ACC112 (cell line): Measurements from ENCODE around the gene BPIFB3.

Experiments used
- H2AFZ ChIP-seq: fragments of 200-600 bp; sonication (generic); one replicate; pipeline ENCODE4 v1.6.0; 2017; ENCODE audit warnings: antibody characterized with exemption, low read length; ENCODE audit not compliant: unreplicated experiment
- H3K27ac ChIP-seq: fragments of 200-600 bp; sonication (generic); 2 replicates; pipeline ENCODE4 v1.5.1; 2014; ENCODE audit warnings: low read depth, mild to moderate bottlenecking, antibody characterized with exemption, low read length, moderate library complexity
- H3K27me3 ChIP-seq: fragments of 200-600 bp; sonication (generic); 2 replicates; pipeline ENCODE4 v1.6.1; 2014; ENCODE audit warnings: mild to moderate bottlenecking, antibody characterized with exemption, low read length, moderate library complexity, mixed read lengths; ENCODE audit not compliant: insufficient read depth
- H3K36me3 ChIP-seq: fragments of 200-600 bp; sonication (generic); 2 replicates; pipeline ENCODE4 v1.6.1; 2016; ENCODE audit warnings: mild to moderate bottlenecking, antibody characterized with exemption, low read length, moderate library complexity, mixed read lengths; ENCODE audit not compliant: insufficient read depth
- H3K4me1 ChIP-seq: fragments of 200-600 bp; sonication (generic); one replicate; pipeline ENCODE4 v1.6.1; 2016; ENCODE audit warnings: low read length, mixed read lengths; ENCODE audit not compliant: insufficient read depth, unreplicated experiment, control insufficient read depth
- H3K4me3 ChIP-seq: fragments of 200-600 bp; sonication (generic); 2 replicates; pipeline ENCODE4 v1.5.1; 2014; ENCODE audit warnings: mild to moderate bottlenecking, low read depth, low read length
- H3K79me2 ChIP-seq: fragments of 200-600 bp; sonication (generic); one replicate; pipeline ENCODE4 v1.6.0; 2016; ENCODE audit warnings: low read length; ENCODE audit not compliant: control insufficient read depth, unreplicated experiment, insufficient read depth

The BPIFB3 gene

GRCh38 chr20:33025318-33025876, 28.3 kb upstream of the BPIFB3 start:
- H3K27me3 ChIP-seq, result peaks cover 82% of the 10 kb centered on the region
- no peaks in the 10 kb centered on the region for H3K4me1 ChIP-seq
- no peaks in the 10 kb centered on the region for H3K36me3 ChIP-seq

GRCh38 chr20:33026072-33026778, 27.5 kb upstream of the BPIFB3 start:
- peaks cover 89% of the 10 kb centered on the region for H3K27me3 ChIP-seq
- no peak overlapping the region for H3K4me3 ChIP-seq
- no peak overlapping the region for H2AFZ ChIP-seq
- H3K27ac ChIP-seq, result no peak overlapping the region
- H3K79me2 ChIP-seq, result no peaks in the 10 kb centered on the region
- H3K36me3 ChIP-seq, result no peaks in the 10 kb centered on the region
- H3K4me1 ChIP-seq, result no peaks in the 10 kb centered on the region

More at GRCh38 chr20:33025318-33025876, 28.3 kb upstream of the BPIFB3 start:
- no peak overlapping the region for H3K4me3 ChIP-seq
- no peak overlapping the region for H3K27ac ChIP-seq
- H2AFZ ChIP-seq, result no peak overlapping the region
- no peaks in the 10 kb centered on the region for H3K79me2 ChIP-seq

GRCh38 chr20:33026779-33027759, 26.6 kb upstream of the BPIFB3 start:
- Histone ChIP-seq H3K36me3 (no peaks in the 10 kb centered on the region), H2AFZ (no peak overlapping the region), H3K4me1 (no peaks in the 10 kb centered on the region), H3K27me3 (peaks cover 90% of the 10 kb centered on the region), H3K27ac (no peak overlapping the region), H3K79me2 (no peaks in the 10 kb centered on the region), H3K4me3 (no peak overlapping the region)

GRCh38 chr20:33027769-33028751, 25.6 kb upstream of the BPIFB3 start:
- no peak overlapping the region for H3K4me3 ChIP-seq
- no peak overlapping the region for H2AFZ ChIP-seq
- H3K27me3 ChIP-seq, result peaks cover 85% of the 10 kb centered on the region
- H3K27ac ChIP-seq, result no peak overlapping the region
- H3K79me2 ChIP-seq, result no peaks in the 10 kb centered on the region
- no peaks in the 10 kb centered on the region for H3K4me1 ChIP-seq
- H3K36me3 ChIP-seq, result no peaks in the 10 kb centered on the region

- peaks cover 87% of the 10 kb centered on the region for H3K27me3 ChIP-seq
- H3K4me1 ChIP-seq, result no peaks in the 10 kb centered on the region
- H3K36me3 ChIP-seq, result no peaks in the 10 kb centered on the region
- no peak overlapping the region for H3K27ac ChIP-seq
- H2AFZ ChIP-seq, result no peak overlapping the region
- no peak overlapping the region for H3K4me3 ChIP-seq
- H3K79me2 ChIP-seq, result no peaks in the 10 kb centered on the region
Observed at GRCh38 chr20:33028875-33029274, 24.8 kb upstream of the BPIFB3 start.

- Histone ChIP-seq H3K4me1 (no peaks in the 10 kb centered on the region), H3K27ac (no peak overlapping the region), H3K36me3 (no peaks in the 10 kb centered on the region), H3K4me3 (no peak overlapping the region), H2AFZ (no peak overlapping the region), H3K27me3 (peaks cover 88% of the 10 kb centered on the region), H3K79me2 (no peaks in the 10 kb centered on the region)
Observed at GRCh38 chr20:33030076-33030475, 23.6 kb upstream of the BPIFB3 start.

- Histone ChIP-seq H3K27ac (no peak overlapping the region), H2AFZ (no peak overlapping the region), H3K4me1 (no peaks in the 10 kb centered on the region), H3K27me3 (peaks cover 88% of the 10 kb centered on the region), H3K4me3 (no peak overlapping the region), H3K36me3 (no peaks in the 10 kb centered on the region), H3K79me2 (no peaks in the 10 kb centered on the region)
Observed at GRCh38 chr20:33030569-33030968, 23.1 kb upstream of the BPIFB3 start.

- Histone ChIP-seq H3K79me2 (no peaks in the 10 kb centered on the region), H3K36me3 (no peaks in the 10 kb centered on the region), H2AFZ (no peak within 1 kb of the TSS), H3K4me1 (no peaks in the 10 kb centered on the region), H3K27me3 (peaks cover 85% of the 10 kb centered on the region), H3K4me3 (no peak within 1 kb of the TSS), H3K27ac (no peak within 1 kb of the TSS)
Observed at GRCh38 chr20:33031531-33031930, 22.2 kb upstream of the BPIFB3 start, which contains the start of gene BPIFB6. Gene BPIFB6, plus strand, starts transcription at chr20:33031648. Its CDS starts 0 bp downstream, at chr20:33031648.

- no peaks in the 10 kb centered on the region for H3K36me3 ChIP-seq
- no peak overlapping the region for H3K4me3 ChIP-seq
- H2AFZ ChIP-seq, result no peak overlapping the region
- no peaks in the 10 kb centered on the region for H3K79me2 ChIP-seq
- no peak overlapping the region for H3K27ac ChIP-seq
- H3K27me3 ChIP-seq, result peaks cover 84% of the 10 kb centered on the region
- H3K4me1 ChIP-seq, result no peaks in the 10 kb centered on the region
Observed at GRCh38 chr20:33032555-33032954, 21.1 kb upstream of the BPIFB3 start.

- H3K4me1 ChIP-seq, result no peaks in the 10 kb centered on the region
- H3K27ac ChIP-seq, result no peak overlapping the region
- no peak overlapping the region for H3K4me3 ChIP-seq
- peaks cover 84% of the 10 kb centered on the region for H3K27me3 ChIP-seq
- no peaks in the 10 kb centered on the region for H3K36me3 ChIP-seq
- H3K79me2 ChIP-seq, result no peaks in the 10 kb centered on the region
- no peak overlapping the region for H2AFZ ChIP-seq
Observed at GRCh38 chr20:33033381-33033780, 20.3 kb upstream of the BPIFB3 start.
